ENCODE measurements around the gene LPP. TPM values are rescaled to one million over a fixed set of nuclear protein-coding genes. Genes with fewer than 3 reads are reported as not detected.
"Not testable (repeated sequence)": the region's sequence is repeated elsewhere in the genome, so short reads cannot be mapped to it uniquely, and the experiment has no call there.

The LPP gene
- total RNA-seq, 2 donors from 2014 or later: 1,601 to 1,705 TPM

DNA sequence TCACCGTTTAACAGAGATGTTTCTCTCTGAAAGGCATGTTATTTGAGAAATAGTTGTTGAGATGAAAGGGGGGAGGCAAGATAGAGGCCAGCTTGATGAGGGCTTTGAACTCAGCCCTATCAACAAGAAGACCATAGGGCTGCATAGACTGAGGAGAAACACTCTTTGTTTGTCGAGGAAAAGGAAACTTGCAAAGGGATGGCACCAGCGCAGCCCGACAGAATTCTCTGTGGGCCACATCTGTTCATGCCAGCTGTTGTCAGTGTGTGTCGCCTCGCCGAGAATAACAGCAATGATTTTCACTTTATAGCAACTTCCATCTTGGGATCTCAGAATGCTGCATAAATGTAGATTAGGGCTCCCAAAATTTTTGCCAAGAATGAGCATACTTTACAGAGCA is 539.5 kb downstream of the LPP start:
- intact Hi-C loops (cut with DNase I): no loop called here
- DNase-seq (ENCODE audit: low spot score): no peak

DNA sequence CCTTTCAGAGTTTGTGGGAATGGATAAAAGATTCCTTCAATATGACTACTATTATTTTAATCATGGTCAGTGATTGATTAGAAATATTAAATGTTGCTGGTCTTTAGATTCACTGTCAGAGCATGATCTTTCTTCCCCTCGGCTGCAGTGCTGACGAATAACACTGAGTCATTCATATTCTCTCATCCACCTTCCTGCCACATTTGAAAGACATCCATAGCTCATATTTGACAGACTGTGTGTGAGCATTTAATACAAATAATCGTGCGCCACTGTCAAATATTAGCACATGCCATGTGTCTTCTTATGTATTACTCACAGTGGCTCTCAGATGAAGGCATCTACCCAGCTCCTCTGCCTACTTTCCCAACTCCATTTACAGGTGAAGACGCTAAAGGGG is 541.3 kb downstream of the LPP start:
- DNase-seq (ENCODE audit: low spot score): no peak
- intact Hi-C loops (cut with DNase I): no loop called here

DNA sequence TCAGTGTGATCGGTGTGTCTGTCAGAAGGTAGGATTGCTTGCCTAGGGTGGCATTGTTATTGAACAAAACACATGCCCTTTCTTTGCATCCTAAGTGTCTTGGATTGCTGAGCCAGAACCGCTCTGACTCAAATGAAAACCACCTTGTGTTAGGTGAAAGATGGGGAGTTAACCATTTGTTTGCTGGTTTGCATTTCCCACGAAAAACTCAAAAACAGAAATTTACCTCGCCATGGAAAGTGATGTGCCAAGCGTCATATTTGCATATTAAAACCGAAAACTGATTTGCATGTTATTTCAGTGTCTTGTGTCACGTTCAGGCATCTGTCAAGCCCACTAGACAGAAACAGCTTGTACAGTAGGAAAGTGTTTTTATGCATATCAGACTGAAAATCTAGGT is 543.2 kb downstream of the LPP start:
- intact Hi-C loops (cut with DNase I): no loop called here
- DNase-seq (ENCODE audit: low spot score): no peak

GRCh38 chr3:188698436-188698835 is 544.5 kb downstream of the LPP start:
- no peak for DNase-seq (ENCODE audit: low spot score)
- intact Hi-C loops (cut with DNase I): no loop called here

DNA sequence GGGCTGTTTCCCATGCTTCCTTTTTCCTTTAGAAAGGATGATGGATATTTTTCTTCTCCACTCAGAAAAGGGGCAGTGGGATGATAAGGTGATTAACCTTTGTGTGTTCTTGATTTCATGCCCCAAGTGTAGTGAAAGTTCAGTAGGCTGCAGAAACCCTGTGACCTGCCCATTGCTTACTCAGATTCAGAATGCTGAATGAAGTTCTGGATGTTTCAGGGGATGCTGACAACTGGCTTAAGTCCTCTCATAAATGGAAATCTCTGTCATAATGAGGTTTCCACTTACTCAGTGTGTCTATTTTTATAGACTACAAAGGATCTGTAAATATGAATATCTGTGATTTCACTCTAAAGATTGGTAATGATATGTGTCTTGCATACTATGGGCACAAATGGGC is 546.5 kb downstream of the LPP start:
- DNase-seq (ENCODE audit: low spot score): no peak
- intact Hi-C loops (cut with DNase I): no loop called here

DNA sequence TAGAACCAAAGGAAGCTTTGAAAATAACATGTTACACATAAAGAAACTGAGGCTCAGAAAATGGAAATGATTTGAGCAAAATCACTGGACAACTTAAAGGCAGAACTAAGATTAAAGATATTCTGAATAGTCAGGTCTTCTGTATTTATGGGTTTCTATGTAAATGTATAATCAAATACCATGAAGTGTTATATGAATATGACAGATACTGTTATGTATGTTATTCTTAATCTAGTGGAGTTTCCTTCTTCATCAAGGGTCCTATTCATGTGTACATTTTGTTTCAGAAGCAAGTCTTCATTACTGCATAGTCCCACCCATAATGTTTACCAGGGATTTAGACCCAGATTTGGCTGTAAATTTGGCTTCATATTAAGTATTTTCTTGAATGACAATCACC is 547.0 kb downstream of the LPP start:
- DNase-seq (ENCODE audit: low spot score): no peak
- intact Hi-C loops (cut with DNase I): no loop called here

- intact Hi-C loops (cut with DNase I): no loop called here
- DNase-seq (ENCODE audit: low spot score): no peak
Observed at GRCh38 chr3:188701485-188701969, 547.6 kb downstream of the LPP start.

DNA sequence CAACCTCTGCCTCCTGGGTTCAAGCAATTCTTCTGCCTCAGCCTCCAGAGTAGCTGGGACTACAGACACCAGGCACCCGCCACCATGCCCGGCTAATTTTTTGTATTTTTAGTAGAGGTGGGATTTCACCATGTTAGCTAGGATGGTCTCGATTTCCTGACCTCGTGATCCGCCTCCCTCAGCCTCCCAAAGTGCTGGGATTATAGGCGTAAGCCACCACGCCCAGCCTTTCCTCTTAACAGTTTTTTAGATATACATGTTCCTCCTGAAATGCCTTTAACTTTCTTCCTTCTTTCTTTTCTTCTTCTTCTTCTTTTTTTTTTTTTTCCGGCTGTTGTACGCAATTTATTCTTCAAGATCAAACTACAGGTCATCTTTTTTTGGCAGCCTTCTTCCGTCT is 548.1 kb downstream of the LPP start:
- DNase-seq (ENCODE audit: low spot score); intact Hi-C loops (cut with DNase I): not testable (repeated sequence)

DNA sequence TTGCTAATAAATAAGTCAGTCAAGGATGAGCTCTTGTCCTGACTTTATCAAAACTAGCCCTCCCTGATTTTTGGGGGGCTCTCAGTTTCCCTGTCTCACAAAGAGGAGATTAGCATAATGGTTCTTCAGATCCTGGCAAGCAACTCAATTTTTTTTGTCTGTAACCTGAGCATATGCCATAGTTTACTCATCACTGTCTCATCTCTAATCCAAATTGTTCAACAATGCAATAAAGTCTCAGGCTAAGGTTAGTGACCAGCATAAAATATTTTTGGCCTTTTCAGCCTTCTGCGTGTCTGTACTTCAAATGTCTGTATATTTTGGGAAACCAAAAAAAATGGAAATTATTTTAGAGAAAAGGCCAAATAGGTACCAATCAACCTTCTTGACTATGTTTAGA is 552.2 kb downstream of the LPP start:
- intact Hi-C loops (cut with DNase I): no loop called here
- DNase-seq (ENCODE audit: low spot score): no peak

DNA sequence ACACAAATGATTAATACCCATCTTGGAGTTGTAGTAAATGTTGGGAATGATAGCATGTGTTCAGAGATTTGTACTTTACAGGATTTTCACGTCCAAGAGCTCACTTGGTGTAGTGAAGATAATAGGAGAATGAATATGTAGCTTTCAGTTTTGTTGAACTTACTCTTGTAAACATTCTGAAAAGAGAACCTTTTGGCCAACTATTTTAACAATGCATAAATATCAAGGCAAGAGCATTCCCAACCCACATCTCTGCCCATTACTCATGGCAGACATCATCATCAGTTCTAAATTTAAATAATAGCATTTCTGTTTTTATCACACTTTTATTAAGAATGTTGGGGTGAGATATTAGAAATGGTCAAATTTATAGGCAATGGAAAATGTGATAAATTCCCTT is 552.6 kb downstream of the LPP start:
- no peak for DNase-seq (ENCODE audit: low spot score)
- intact Hi-C loops (cut with DNase I): no loop called here

DNA sequence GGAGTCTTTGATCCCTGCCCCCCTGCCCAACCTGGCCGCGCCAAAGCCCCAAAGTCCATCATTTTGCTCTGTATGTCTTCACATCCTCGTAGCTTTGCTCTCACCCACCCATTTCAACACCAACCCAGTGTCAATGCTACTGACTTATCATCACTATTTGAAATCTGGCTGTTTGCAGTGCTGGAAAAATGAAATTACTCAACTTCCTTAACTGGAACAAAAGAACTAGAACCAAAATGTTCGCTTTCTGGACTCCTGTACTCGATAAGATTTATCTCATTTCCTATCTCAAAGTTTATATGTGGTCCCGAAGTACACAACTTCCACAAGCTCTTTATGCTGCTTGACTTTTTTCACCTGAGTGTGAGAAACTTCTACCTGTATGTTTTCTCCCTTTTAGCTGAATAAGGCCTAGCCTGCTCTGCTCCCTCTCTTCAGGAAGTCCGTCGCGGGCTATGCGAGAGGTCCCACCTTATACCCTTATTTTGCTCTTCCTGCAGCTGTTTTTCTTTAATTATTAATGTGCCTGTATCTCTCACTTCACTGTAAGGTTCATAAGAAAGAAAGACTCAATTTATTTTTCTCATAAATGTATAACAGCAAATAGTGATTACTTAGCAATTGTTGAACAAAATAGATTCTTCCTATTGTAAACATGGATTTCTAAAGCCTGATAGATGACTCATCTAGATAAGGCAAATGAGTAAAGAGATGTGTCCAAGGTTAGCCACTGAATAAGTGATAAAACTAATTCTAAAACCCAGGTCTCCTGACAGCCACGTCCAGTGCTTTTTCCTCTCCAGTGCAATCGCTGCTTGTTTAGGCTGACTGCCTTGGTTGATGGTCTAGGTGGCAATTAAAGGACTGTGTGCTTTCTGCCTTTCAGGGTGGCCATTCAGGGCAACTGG is 553.7 kb downstream of the LPP start:
- intact Hi-C loops (cut with DNase I): no loop called here
- no peak for DNase-seq (ENCODE audit: low spot score)

DNA sequence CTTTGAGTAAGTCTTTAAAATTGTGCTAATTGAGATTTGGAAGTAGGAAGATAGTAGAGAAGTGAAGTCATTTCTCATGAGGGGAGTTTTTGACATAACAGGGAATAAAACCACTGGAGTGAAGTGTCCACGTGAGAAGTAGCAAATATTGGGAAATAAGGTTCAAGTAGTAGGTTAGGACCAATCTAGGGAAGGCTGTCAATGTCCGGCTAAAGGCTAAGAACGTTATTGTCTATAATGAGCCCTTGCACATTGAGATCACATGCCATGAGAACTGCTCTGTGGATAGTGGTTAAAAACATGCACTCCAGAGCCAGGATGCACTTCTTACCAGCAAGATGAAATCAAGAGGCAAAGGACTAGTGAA is 557.9 kb downstream of the LPP start:
- intact Hi-C loops (cut with DNase I): no loop called here
- no peak for DNase-seq (ENCODE audit: low spot score)

- no peak for DNase-seq (ENCODE audit: low spot score)
- intact Hi-C loops (cut with DNase I): no loop called here
Observed at GRCh38 chr3:188712248-188712924, 558.4 kb downstream of the LPP start.

DNA sequence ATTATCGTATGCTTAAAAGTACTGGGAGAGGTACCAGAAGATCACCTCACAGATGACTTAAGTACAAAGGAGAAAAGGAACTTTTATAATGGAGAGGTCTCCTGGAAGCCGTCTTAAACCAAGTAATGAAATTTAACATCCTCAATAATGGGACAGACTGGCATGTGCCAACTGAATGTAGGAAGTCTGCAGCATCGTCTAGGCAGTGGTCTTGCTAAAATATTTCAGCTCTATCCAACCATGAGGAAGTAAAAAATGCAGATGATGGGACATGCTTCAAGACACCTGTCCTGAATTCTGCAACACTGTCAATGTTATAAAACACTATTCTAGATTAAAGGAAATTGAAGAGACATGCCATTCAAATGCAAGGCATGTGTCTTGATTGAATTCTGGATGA is 559.0 kb downstream of the LPP start:
- intact Hi-C loops (cut with DNase I): no loop called here
- DNase-seq (ENCODE audit: low spot score): no peak

DNA sequence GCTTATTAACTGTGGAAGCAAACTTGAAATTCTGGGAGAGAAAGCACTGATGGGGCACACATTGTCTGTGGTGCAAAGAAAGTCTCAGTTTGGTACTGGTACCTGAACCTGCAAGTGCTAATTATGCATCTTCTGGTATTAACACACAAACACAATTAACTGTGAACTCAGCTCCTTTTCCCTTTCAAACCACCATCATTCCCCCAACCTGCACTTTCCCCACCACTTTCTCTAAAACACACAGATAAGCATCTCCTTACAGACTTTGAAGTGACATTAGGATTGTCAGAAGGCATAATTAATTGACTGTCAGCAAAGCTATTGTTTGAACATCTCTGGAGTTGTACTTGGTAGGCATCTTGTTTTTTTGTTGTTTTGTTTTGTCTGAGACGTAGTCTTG is 565.6 kb downstream of the LPP start:
- no peak for DNase-seq (ENCODE audit: low spot score)
- intact Hi-C loops (cut with DNase I): no loop called here

GRCh38 chr3:188720215-188720614 is 566.3 kb downstream of the LPP start:
- no peak for DNase-seq (ENCODE audit: low spot score)
- intact Hi-C loops (cut with DNase I): no loop called here

DNA sequence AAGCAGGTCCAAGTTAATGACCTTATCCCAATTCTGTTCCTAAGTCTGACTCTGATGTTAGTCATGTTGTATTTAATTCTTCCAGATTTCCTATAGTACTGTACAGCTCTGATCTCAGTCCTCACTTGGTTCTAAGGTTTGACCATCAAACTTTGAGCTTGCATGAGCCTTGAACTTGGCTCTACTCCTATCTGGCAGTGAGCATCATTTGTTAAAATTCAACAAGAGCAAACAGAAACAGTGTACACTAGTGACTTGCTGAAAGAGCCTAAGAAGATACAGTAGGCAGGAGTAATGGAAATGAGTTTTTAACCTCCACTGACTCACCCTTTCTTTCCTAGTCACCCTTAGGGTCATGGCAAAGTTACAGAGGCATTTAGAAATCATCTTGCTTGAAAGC is 566.7 kb downstream of the LPP start:
- DNase-seq (ENCODE audit: low spot score): no peak
- intact Hi-C loops (cut with DNase I): no loop called here

DNA sequence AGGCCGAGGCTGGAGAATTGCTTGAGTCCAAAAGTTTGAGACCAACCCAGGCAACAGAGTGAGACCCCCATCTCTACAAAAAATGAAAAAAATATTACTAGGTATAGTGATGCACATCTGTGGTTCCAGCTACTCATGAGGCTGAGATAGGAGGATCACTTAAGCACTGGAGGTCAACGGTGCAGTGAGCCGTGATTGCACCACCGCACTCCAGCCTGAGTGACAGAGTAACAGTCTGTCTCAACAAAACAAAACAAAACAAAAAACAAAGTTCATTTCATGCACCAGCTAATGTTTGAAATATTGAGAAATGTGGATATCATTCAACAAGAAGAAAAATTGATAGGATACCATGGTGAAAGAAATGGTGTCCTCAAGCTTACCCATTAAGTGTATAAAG is 567.4 kb downstream of the LPP start:
- intact Hi-C loops (cut with DNase I): no loop called here

GRCh38 chr3:188721990-188722389 is 568.0 kb downstream of the LPP start:
- intact Hi-C loops (cut with DNase I): no loop called here
- no peak for DNase-seq (ENCODE audit: low spot score)

More for the DNA sequence above, 567.4 kb downstream of the LPP start:
- no peak for DNase-seq (ENCODE audit: low spot score)

DNA sequence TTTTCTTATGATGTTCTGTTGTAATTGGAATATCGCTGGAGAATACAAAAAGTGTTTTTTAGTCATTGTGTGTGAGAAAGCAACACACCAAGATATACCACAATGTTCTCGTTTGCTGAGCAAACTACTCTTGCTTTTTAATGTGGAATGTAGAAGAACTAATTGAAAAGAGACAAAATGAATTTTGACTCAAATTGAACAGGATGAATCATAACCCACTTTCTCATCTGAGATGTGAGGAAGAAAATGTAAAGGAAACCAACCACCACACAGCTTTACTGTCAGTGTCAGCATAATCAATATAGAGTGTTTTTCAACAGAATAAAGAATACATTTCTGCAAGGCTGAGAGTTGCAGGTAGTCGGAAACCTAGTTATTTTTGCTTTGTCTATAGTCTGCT is 569.0 kb downstream of the LPP start:
- intact Hi-C loops (cut with DNase I): no loop called here
- no peak for DNase-seq (ENCODE audit: low spot score)

GRCh38 chr3:188727052-188727451 is 573.1 kb downstream of the LPP start:
- DNase-seq (ENCODE audit: low spot score): no peak
- intact Hi-C loops (cut with DNase I): no loop called here

Data from posterior vena cava (tissue), 2 donors.